ENCODE data around the gene JAM2.

Gene JAM2

GRCh38 chr21:25734904-25735645, 96.0 kb downstream of the JAM2 start, which contains the start of the genes ATP5PF and GABPA:
Gene ATP5PF (minus strand): TSS chr21:25734904. CDS start chr21:25729794, 5,110 bp downstream.
Gene GABPA (plus strand): TSS chr21:25734972. CDS start chr21:25741599, 6,627 bp downstream.
- Histone ChIP-seq H3K27me3 (ENCODE audit: control insufficient read depth in 5 of 5, insufficient read depth in 4 of 5, low read length in 5 of 5) (no peaks in the 10 kb centered on the region), H3K9me3 (ENCODE audit: control insufficient read depth in 5 of 5, low read length in 5 of 5) (no peaks in the 10 kb centered on the region), H3K4me1 (ENCODE audit: control insufficient read depth in 5 of 5, insufficient read depth in 5 of 5, low read length in 5 of 5) (peaks cover 0 to 65% (median 51%) of the 10 kb centered on the region in 5 donors), H3K27ac (ENCODE audit: low read depth, low read length) (peak within 1 kb of the TSS; percentile 99), H3K9ac (ENCODE audit: low read length in 5 of 5) (peak within 1 kb of the TSS; percentile 93 to 99 (median 97)), H3K4me3 (ENCODE audit: low read depth in 1 of 5, low read length in 5 of 5) (peak within 1 kb of the TSS; percentile 81 to 96 (median 96)), H3K36me3 (ENCODE audit: control insufficient read depth in 5 of 5, insufficient read depth in 5 of 5, low read length in 5 of 5) (peaks cover 0 to under 1% (median 0%) of the 10 kb centered on the region in 5 donors)

GRCh38 chr21:25735646-25736597, 96.9 kb downstream of the JAM2 start:
- H3K27me3 ChIP-seq (ENCODE audit: control insufficient read depth in 5 of 5, insufficient read depth in 4 of 5, low read length in 5 of 5), result no peaks in the 10 kb centered on the region
- peak overlapping the region; percentile 93 to 99 (median 97) for H3K9ac ChIP-seq (ENCODE audit: low read length in 5 of 5)
- peaks cover 0 to 59% (median 49%) of the 10 kb centered on the region in 5 donors for H3K4me1 ChIP-seq (ENCODE audit: control insufficient read depth in 5 of 5, insufficient read depth in 5 of 5, low read length in 5 of 5)
- no peaks in the 10 kb centered on the region for H3K9me3 ChIP-seq (ENCODE audit: control insufficient read depth in 5 of 5, low read length in 5 of 5)
- peak overlapping the region; percentile 99 for H3K27ac ChIP-seq (ENCODE audit: low read depth, low read length)
- H3K4me3 ChIP-seq (ENCODE audit: low read depth in 1 of 5, low read length in 5 of 5), result peak overlapping the region; percentile 81 to 96 (median 94)
- no peaks in the 10 kb centered on the region for H3K36me3 ChIP-seq (ENCODE audit: control insufficient read depth in 5 of 5, insufficient read depth in 5 of 5, low read length in 5 of 5)

- no peaks in the 10 kb centered on the region for H3K27me3 ChIP-seq (ENCODE audit: control insufficient read depth in 5 of 5, insufficient read depth in 4 of 5, low read length in 5 of 5)
- peak overlapping the region in 1 of 5 donors; percentile 51 for H3K9ac ChIP-seq (ENCODE audit: low read length in 5 of 5)
- no peaks in the 10 kb centered on the region for H3K9me3 ChIP-seq (ENCODE audit: control insufficient read depth in 5 of 5, low read length in 5 of 5)
- peaks cover 0 to 44% (median 34%) of the 10 kb centered on the region in 5 donors for H3K4me1 ChIP-seq (ENCODE audit: control insufficient read depth in 5 of 5, insufficient read depth in 5 of 5, low read length in 5 of 5)
- peak overlapping the region in 1 of 5 donors; percentile 86 for H3K4me3 ChIP-seq (ENCODE audit: low read depth in 1 of 5, low read length in 5 of 5)
- H3K36me3 ChIP-seq (ENCODE audit: control insufficient read depth in 5 of 5, insufficient read depth in 5 of 5, low read length in 5 of 5), result no peaks in the 10 kb centered on the region
- H3K27ac ChIP-seq (ENCODE audit: low read depth, low read length), result peak overlapping the region; percentile 99
Measured at GRCh38 chr21:25737421-25737820, 98.4 kb downstream of the JAM2 start.

- H3K9ac ChIP-seq (ENCODE audit: low read length in 5 of 5), result no peak overlapping the region
- H3K36me3 ChIP-seq (ENCODE audit: control insufficient read depth in 5 of 5, insufficient read depth in 5 of 5, low read length in 5 of 5), result peaks cover 3 to 21% (median 15%) of the 10 kb centered on the region in 5 donors
- H3K4me1 ChIP-seq (ENCODE audit: control insufficient read depth in 5 of 5, insufficient read depth in 5 of 5, low read length in 5 of 5), result peaks cover 0 to 6% (median 0%) of the 10 kb centered on the region in 5 donors
- H3K27ac ChIP-seq (ENCODE audit: low read depth, low read length), result no peak overlapping the region
- H3K4me3 ChIP-seq (ENCODE audit: low read depth in 1 of 5, low read length in 5 of 5), result no peak overlapping the region
- H3K27me3 ChIP-seq (ENCODE audit: control insufficient read depth in 5 of 5, insufficient read depth in 4 of 5, low read length in 5 of 5), result no peaks in the 10 kb centered on the region
- no peaks in the 10 kb centered on the region for H3K9me3 ChIP-seq (ENCODE audit: control insufficient read depth in 5 of 5, low read length in 5 of 5)
Measured at GRCh38 chr21:25742900-25743299, 103.8 kb downstream of the JAM2 start.

- no peak overlapping the region for H3K4me3 ChIP-seq (ENCODE audit: low read depth in 1 of 5, low read length in 5 of 5)
- H3K27ac ChIP-seq (ENCODE audit: low read depth, low read length), result no peak overlapping the region
- H3K9ac ChIP-seq (ENCODE audit: low read length in 5 of 5), result no peak overlapping the region
- H3K27me3 ChIP-seq (ENCODE audit: control insufficient read depth in 5 of 5, insufficient read depth in 4 of 5, low read length in 5 of 5), result no peaks in the 10 kb centered on the region
- no peaks in the 10 kb centered on the region for H3K9me3 ChIP-seq (ENCODE audit: control insufficient read depth in 5 of 5, low read length in 5 of 5)
- H3K36me3 ChIP-seq (ENCODE audit: control insufficient read depth in 5 of 5, insufficient read depth in 5 of 5, low read length in 5 of 5), result peaks cover 13 to 35% (median 20%) of the 10 kb centered on the region in 5 donors
- H3K4me1 ChIP-seq (ENCODE audit: control insufficient read depth in 5 of 5, insufficient read depth in 5 of 5, low read length in 5 of 5), result no peaks in the 10 kb centered on the region
Measured at GRCh38 chr21:25744854-25745253, 105.8 kb downstream of the JAM2 start.

- Histone ChIP-seq H3K36me3 (ENCODE audit: control insufficient read depth in 5 of 5, insufficient read depth in 5 of 5, low read length in 5 of 5) (peaks cover 35 to 60% (median 41%) of the 10 kb centered on the region in 5 donors), H3K27me3 (ENCODE audit: control insufficient read depth in 5 of 5, insufficient read depth in 4 of 5, low read length in 5 of 5) (no peaks in the 10 kb centered on the region), H3K9me3 (ENCODE audit: control insufficient read depth in 5 of 5, low read length in 5 of 5) (no peaks in the 10 kb centered on the region), H3K4me1 (ENCODE audit: control insufficient read depth in 5 of 5, insufficient read depth in 5 of 5, low read length in 5 of 5) (no peaks in the 10 kb centered on the region), H3K4me3 (ENCODE audit: low read depth in 1 of 5, low read length in 5 of 5) (no peak overlapping the region), H3K27ac (ENCODE audit: low read depth, low read length) (no peak overlapping the region), H3K9ac (ENCODE audit: low read length in 5 of 5) (no peak overlapping the region)
Measured at GRCh38 chr21:25750085-25750484, 111.0 kb downstream of the JAM2 start.

- Histone ChIP-seq H3K9me3 (ENCODE audit: control insufficient read depth in 5 of 5, low read length in 5 of 5) (no peaks in the 10 kb centered on the region), H3K27ac (ENCODE audit: low read depth, low read length) (no peak overlapping the region), H3K27me3 (ENCODE audit: control insufficient read depth in 5 of 5, insufficient read depth in 4 of 5, low read length in 5 of 5) (no peaks in the 10 kb centered on the region), H3K4me3 (ENCODE audit: low read depth in 1 of 5, low read length in 5 of 5) (no peak overlapping the region), H3K9ac (ENCODE audit: low read length in 5 of 5) (no peak overlapping the region), H3K36me3 (ENCODE audit: control insufficient read depth in 5 of 5, insufficient read depth in 5 of 5, low read length in 5 of 5) (peaks cover 29 to 57% (median 40%) of the 10 kb centered on the region in 5 donors), H3K4me1 (ENCODE audit: control insufficient read depth in 5 of 5, insufficient read depth in 5 of 5, low read length in 5 of 5) (peaks cover 0 to 8% (median 0%) of the 10 kb centered on the region in 5 donors)
Measured at GRCh38 chr21:25752416-25752815, 113.4 kb downstream of the JAM2 start.

- H3K27me3 ChIP-seq (ENCODE audit: control insufficient read depth in 5 of 5, insufficient read depth in 4 of 5, low read length in 5 of 5), result no peaks in the 10 kb centered on the region
- peaks cover 43 to 61% (median 53%) of the 10 kb centered on the region in 5 donors for H3K36me3 ChIP-seq (ENCODE audit: control insufficient read depth in 5 of 5, insufficient read depth in 5 of 5, low read length in 5 of 5)
- H3K4me1 ChIP-seq (ENCODE audit: control insufficient read depth in 5 of 5, insufficient read depth in 5 of 5, low read length in 5 of 5), result peaks cover 0 to 11% (median 0%) of the 10 kb centered on the region in 5 donors
- H3K4me3 ChIP-seq (ENCODE audit: low read depth in 1 of 5, low read length in 5 of 5), result peak overlapping the region in 3 of 5 donors; percentile 27 to 45 (median 29)
- H3K9me3 ChIP-seq (ENCODE audit: control insufficient read depth in 5 of 5, low read length in 5 of 5), result no peaks in the 10 kb centered on the region
- peak overlapping the region in 2 of 5 donors; percentile 13 to 17 for H3K9ac ChIP-seq (ENCODE audit: low read length in 5 of 5)
- no peak overlapping the region for H3K27ac ChIP-seq (ENCODE audit: low read depth, low read length)
Measured at GRCh38 chr21:25756190-25756932, 117.3 kb downstream of the JAM2 start.

- H3K27ac ChIP-seq (ENCODE audit: low read depth, low read length), result no peak overlapping the region
- H3K9ac ChIP-seq (ENCODE audit: low read length in 5 of 5), result no peak overlapping the region
- no peaks in the 10 kb centered on the region for H3K9me3 ChIP-seq (ENCODE audit: control insufficient read depth in 5 of 5, low read length in 5 of 5)
- peaks cover 39 to 63% (median 52%) of the 10 kb centered on the region in 5 donors for H3K36me3 ChIP-seq (ENCODE audit: control insufficient read depth in 5 of 5, insufficient read depth in 5 of 5, low read length in 5 of 5)
- peaks cover 0 to 11% (median 0%) of the 10 kb centered on the region in 5 donors for H3K4me1 ChIP-seq (ENCODE audit: control insufficient read depth in 5 of 5, insufficient read depth in 5 of 5, low read length in 5 of 5)
- H3K4me3 ChIP-seq (ENCODE audit: low read depth in 1 of 5, low read length in 5 of 5), result no peak overlapping the region
- no peaks in the 10 kb centered on the region for H3K27me3 ChIP-seq (ENCODE audit: control insufficient read depth in 5 of 5, insufficient read depth in 4 of 5, low read length in 5 of 5)
Measured at GRCh38 chr21:25757531-25757930, 118.5 kb downstream of the JAM2 start.

Measured in subcutaneous abdominal adipose tissue (tissue), 5 donors.